B cell (primary cell): ENCODE results near the gene EEPD1. TPM values are rescaled to one million over a fixed set of nuclear protein-coding genes. Genes with fewer than 3 reads are reported as not detected.

ENCODE experiments used
- ATAC-seq: fragments of 200-7000 bp; cut with Tn5 transposase; one replicate; pipeline ENCODE4 v1.10.0; 2021; ENCODE audit warnings: low read depth, mild to moderate bottlenecking, moderate number of reproducible peaks, moderate library complexity
- CTCF ChIA-PET: fragments of 350-600 bp; sonication (Branson Sonifier 250); formaldehyde crosslinking; loops from one replicate; lab custom pipeline; 2021; ENCODE audit warnings: antibody characterized with exemption, inconsistent platforms; lab: Charles Lee
- POLR2A ChIA-PET: fragments of 350-600 bp; sonication (Branson Sonifier 250); formaldehyde crosslinking; loops from one replicate; lab custom pipeline; 2021; ENCODE audit warnings: antibody characterized with exemption; lab: Charles Lee
- DNase-seq: peaks from one replicate; pipeline ENCODE4 v3.0.0; 2013
- H2AFZ ChIP-seq: 2 replicates; pipeline ENCODE4 v1.6.1; 2012; ENCODE audit warnings: mild to moderate bottlenecking, low read depth, low read length; ENCODE audit not compliant: insufficient read depth, poor library complexity, severe bottlenecking
- H3K27ac ChIP-seq, 2 donors: 1 replicate in 1 of 2; 2 replicates in 1 of 2; pipeline ENCODE4 v1.5.1; 2012 to 2013; ENCODE audit warnings: low read length in 2 of 2, mild to moderate bottlenecking in 2 of 2, moderate library complexity in 1 of 2
- H3K27me3 ChIP-seq, 4 experiments: fragments of 200-600 bp in 1 of 4; sonication (generic) in 1 of 4; replicated peaks in 1 of 4; 1 replicate in 2 of 4; 2 replicates in 2 of 4; pipeline versions ENCODE4 v1.6.1 to v1.7.0; 2013 to 2016; ENCODE audit warnings: low read length in 3 of 4, mild to moderate bottlenecking in 2 of 4, mixed read lengths in 1 of 4, moderate library complexity in 1 of 4; ENCODE audit not compliant: insufficient read depth in 4 of 4, control insufficient read depth in 3 of 4; ENCODE audit errors: control extremely low read depth in 1 of 4
- H3K36me3 ChIP-seq, 2 experiments: replicated peaks in 1 of 2; 1 replicate in 1 of 2; 2 replicates in 1 of 2; pipeline versions ENCODE4 v1.6.1 to v1.7.1; 2013; ENCODE audit warnings: low read length in 1 of 2; ENCODE audit not compliant: insufficient read depth in 2 of 2, control insufficient read depth in 1 of 2; ENCODE audit errors: control extremely low read depth in 1 of 2, extremely low read depth in 1 of 2
- H3K4me1 ChIP-seq, 2 donors: fragments of 200-600 bp in 1 of 2; sonication (generic) in 1 of 2; 1 replicate in 1 of 2; 2 replicates in 1 of 2; pipeline versions ENCODE4 v1.5.1 to v1.6.1; 2013 to 2017; ENCODE audit warnings: low read length in 2 of 2; ENCODE audit not compliant: control insufficient read depth in 2 of 2, insufficient read depth in 2 of 2
- H3K4me2 ChIP-seq: replicated peaks from 2 replicates; pipeline ENCODE3; 2012; ENCODE audit warnings: mild to moderate bottlenecking, low read depth, low read length; ENCODE audit not compliant: poor library complexity, severe bottlenecking
- H3K4me3 ChIP-seq, 5 experiments: fragments of 200-600 bp in 1 of 5; sonication (generic) in 1 of 5; 1 replicate in 3 of 5; 2 replicates in 2 of 5; pipeline versions ENCODE4 v1.5.1 to v1.7.0; 2011 to 2016; ENCODE audit warnings: low read length in 4 of 5, mild to moderate bottlenecking in 4 of 5, low read depth in 2 of 5, control low read depth in 1 of 5, moderate library complexity in 1 of 5; ENCODE audit not compliant: insufficient read depth in 1 of 5; ENCODE audit errors: control extremely low read depth in 1 of 5, extremely low read depth in 1 of 5
- H3K79me2 ChIP-seq: fragments of 200-600 bp; sonication (generic); one replicate; pipeline ENCODE4 v1.6.0; 2016; ENCODE audit warnings: low read length; ENCODE audit not compliant: control insufficient read depth, insufficient read depth
- H3K9ac ChIP-seq: fragments of 200-600 bp; sonication (generic); 2 replicates; pipeline ENCODE4 v1.6.1; 2017; ENCODE audit warnings: mild to moderate bottlenecking, low read length, moderate library complexity
- H3K9me3 ChIP-seq, 3 donors: one replicate each; pipeline versions ENCODE4 v1.6.1 to v1.7.1; 2013; ENCODE audit warnings: low read length in 2 of 3; ENCODE audit not compliant: control insufficient read depth in 2 of 3, insufficient read depth in 1 of 3; ENCODE audit errors: control extremely low read depth in 1 of 3
- H4K20me1 ChIP-seq: 2 replicates; pipeline ENCODE4 v1.6.0; 2012; ENCODE audit warnings: mild to moderate bottlenecking, low read length; ENCODE audit not compliant: insufficient read depth, control insufficient read depth, poor library complexity, severe bottlenecking
- H3K27ac Mint-ChIP-seq: one replicate; pipeline ENCODE4 v1.8.0; 2021; ENCODE audit warnings: mixed read lengths
- H3K27me3 Mint-ChIP-seq: one replicate; pipeline ENCODE4 v1.8.0; 2021; ENCODE audit warnings: mixed read lengths
- H3K4me1 Mint-ChIP-seq: one replicate; pipeline ENCODE4 v1.8.0; 2021; ENCODE audit warnings: mixed read lengths
- H3K4me3 Mint-ChIP-seq: one replicate; pipeline ENCODE4 v1.8.0; 2021; ENCODE audit warnings: mixed read lengths
- H3K9me3 Mint-ChIP-seq: one replicate; pipeline ENCODE4 v1.8.0; 2022; ENCODE audit warnings: mixed read lengths; ENCODE audit not compliant: insufficient read depth
- CTCF ChIP-seq: fragments of 200-600 bp; IDR thresholded peaks from one replicate; pipeline ENCODE4 v1.8.0; 2022; ENCODE audit warnings: antibody characterized with exemption, mild to moderate bottlenecking
- EZH2 ChIP-seq: IDR thresholded peaks from 2 replicates; pipeline ENCODE4 v1.6.1; 2012; ENCODE audit warnings: borderline replicate concordance, low read depth, mild to moderate bottlenecking, moderate library complexity, low read length; ENCODE audit not compliant: insufficient read depth, poor library complexity, severe bottlenecking
- WGBS: methylation state at CpG from one replicate; pipeline ENCODE4 v1.1.5; 2013; ENCODE audit warnings: missing lambda C conversion rate; ENCODE audit not compliant: insufficient coverage; 5-methylcytosine and 5-hydroxymethylcytosine counted together
- intact Hi-C: fragments of 100-400 bp; cut with micrococcal nuclease; formaldehyde crosslinking; loops from one replicate; pipeline ENCODE4 v1.10.0; 2022
- polyA plus RNA-seq: library from polyadenylated mRNA; depleted of rRNA; stranded (reverse); fragments of >200 nt; gene quantifications from 2 replicates; pipeline ENCODE4 v1.2.3, GENCODE V29; 2012
- total RNA-seq, 2 donors: library from RNA; stranded (reverse); fragments of 120-200 nt in 1 of 2; gene quantifications; 1 replicate in 1 of 2; 2 replicates in 1 of 2; pipeline versions ENCODE4 v1.2.3 to v1.2.4, GENCODE V29; 2013 to 2022

Gene EEPD1
- total and polyA plus RNA-seq, 2 donors (not counting 1 experiment from before 2014, with no cell fraction given): 0.49 to 4.1 TPM

GRCh38 chr7:36262309-36263094 is 109.4 kb downstream of the EEPD1 start:
- H3K9me3 Mint-ChIP-seq: no peaks in the 10 kb centered on the region
- intact Hi-C loops: no loop called here
- DNase-seq (no peak), ATAC-seq (no peak)
- Histone ChIP-seq H3K4me3 (no peak overlapping the region), H2AFZ (no peak overlapping the region), H3K9ac (no peak overlapping the region), H3K9me3 (peaks cover 0 to 4% (median 0%) of the 10 kb centered on the region in 3 donors), H4K20me1 (no peaks in the 10 kb centered on the region), H3K36me3 (no peaks in the 10 kb centered on the region), H3K4me2 (no peak overlapping the region), H3K4me1 (peaks cover 13 to 20% of the 10 kb centered on the region in 2 donors), H3K27ac (no peak overlapping the region), H3K27me3 (no peaks in the 10 kb centered on the region), H3K79me2 (no peaks in the 10 kb centered on the region)
- H3K4me3 Mint-ChIP-seq: no peak overlapping the region
- peaks cover 24% of the 10 kb centered on the region for H3K4me1 Mint-ChIP-seq
- TF ChIP-seq EZH2 (no peak), CTCF (no peak)
- ChIA-PET POLR2A (no interaction called here), CTCF (interaction anchor here (0.7 to 2.9 kb wide), 3 partner anchors 10 to 29 kb away, joined by 4 to 10 read pairs (median 6); no protein-coding TSS in a partner anchor)
- peaks cover 4% of the 10 kb centered on the region for H3K27me3 Mint-ChIP-seq
- H3K27ac Mint-ChIP-seq: no peak overlapping the region
- 84% methylated on average over 3 of the region's 5 CpGs for WGBS

GRCh38 chr7:36263095-36263484 is 110.0 kb downstream of the EEPD1 start:
- Mint-ChIP-seq H3K4me1 (peaks cover 24% of the 10 kb centered on the region), H3K9me3 (no peaks in the 10 kb centered on the region), H3K27ac (no peak overlapping the region), H3K27me3 (peaks cover 4% of the 10 kb centered on the region), H3K4me3 (no peak overlapping the region)
- Histone ChIP-seq H3K4me3 (no peak overlapping the region), H3K4me1 (peaks cover 13 to 20% of the 10 kb centered on the region in 2 donors), H3K27me3 (no peaks in the 10 kb centered on the region), H4K20me1 (no peaks in the 10 kb centered on the region), H3K9ac (no peak overlapping the region), H3K27ac (no peak overlapping the region), H3K36me3 (no peaks in the 10 kb centered on the region), H3K9me3 (peaks cover 0 to 4% (median 0%) of the 10 kb centered on the region in 3 donors), H3K79me2 (no peaks in the 10 kb centered on the region), H3K4me2 (no peak overlapping the region), H2AFZ (no peak overlapping the region)
- intact Hi-C loops: no loop called here
- WGBS: 68% methylated on average over 5 of the region's 5 CpGs
- ChIA-PET POLR2A (no interaction called here), CTCF (interaction anchor here (0.7 to 2.9 kb wide), 3 partner anchors 10 to 29 kb away, joined by 4 to 10 read pairs (median 6); no protein-coding TSS in a partner anchor)
- DNase-seq (no peak), ATAC-seq (no peak)
- no peak for TF ChIP-seq EZH2
- TF ChIP-seq CTCF: no peak
